Activated T-cell treated with anti-CD3 and anti-CD28 coated beads, Interleukin-2, amount 50 U/mL, for 48 hours (primary cell): ENCODE data around the gene PLXND1.

Source experiments
- DNase-seq, 2 experiments: peaks; one replicate each; pipeline ENCODE4 v3.0.0-alpha.2; 2020

PLXND1 gene

GRCh38 chr3:129599607-129600006, 6.9 kb downstream of the PLXND1 start:
- no peak for DNase-seq

- DNase-seq: no peak
These were observed 7.4 kb downstream of the PLXND1 start for GRCh38 chr3:129599073-129599472.

- no peak for DNase-seq
These were observed 8.0 kb downstream of the PLXND1 start for GRCh38 chr3:129598484-129598883.

- no peak for DNase-seq
These were observed 8.5 kb downstream of the PLXND1 start for GRCh38 chr3:129598000-129598381.

- DNase-seq: no peak
These were observed 9.1 kb downstream of the PLXND1 start for GRCh38 chr3:129597087-129597999.

- DNase-seq: no peak
These were observed 10.0 kb downstream of the PLXND1 start for GRCh38 chr3:129596194-129597086.

GRCh38 chr3:129595544-129596193, 10.8 kb downstream of the PLXND1 start:
- no peak for DNase-seq

GRCh38 chr3:129594907-129595390, 11.5 kb downstream of the PLXND1 start:
- no peak for DNase-seq

- DNase-seq: no peak
These were observed 12.1 kb downstream of the PLXND1 start for GRCh38 chr3:129594409-129594808.

- peak; percentile 86 to 87 for DNase-seq
These were observed 12.7 kb downstream of the PLXND1 start for GRCh38 chr3:129593595-129594339.

GRCh38 chr3:129593230-129593594, 13.3 kb downstream of the PLXND1 start:
- DNase-seq: no peak

- no peak for DNase-seq
These were observed 13.9 kb downstream of the PLXND1 start for GRCh38 chr3:129592381-129593131.

GRCh38 chr3:129591932-129592331, 14.5 kb downstream of the PLXND1 start:
- DNase-seq: no peak

- DNase-seq: no peak
These were observed 16.3 kb downstream of the PLXND1 start for GRCh38 chr3:129590215-129590614.

- no peak for DNase-seq
These were observed 18.8 kb downstream of the PLXND1 start for GRCh38 chr3:129587566-129588210.

GRCh38 chr3:129586746-129587430, 19.6 kb downstream of the PLXND1 start:
- no peak for DNase-seq

- DNase-seq: no peak
These were observed 20.4 kb downstream of the PLXND1 start for GRCh38 chr3:129585949-129586657.

- no peak for DNase-seq
These were observed 21.8 kb downstream of the PLXND1 start for GRCh38 chr3:129584631-129585030.

- DNase-seq: no peak
These were observed 23.2 kb downstream of the PLXND1 start for GRCh38 chr3:129583289-129583688.

- DNase-seq: no peak
These were observed 23.7 kb downstream of the PLXND1 start for GRCh38 chr3:129582799-129583198.
